Ovary (tissue), 3 donors: ENCODE data around the gene NCOA3.

ENCODE experiments used
- CTCF ChIP-seq, 3 donors: fragments of 450-650 bp in 2 of 3; fragments of 200-600 bp in 1 of 3; IDR thresholded peaks; one replicate each; pipeline versions ENCODE4 v1.5.1 to v1.8.0; 2016 to 2022; ENCODE audit warnings: antibody characterized with exemption in 3 of 3, mild to moderate bottlenecking in 1 of 3
- EP300 ChIP-seq: sonication (generic); formaldehyde crosslinking; IDR thresholded peaks from one replicate; pipeline ENCODE4 v1.6.1; 2017; ENCODE audit warnings: antibody characterized with exemption
- POLR2A ChIP-seq: fragments of 450-650 bp; IDR thresholded peaks from one replicate; pipeline ENCODE4 v1.6.1; 2017; ENCODE audit warnings: antibody characterized with exemption, mild to moderate bottlenecking, moderate library complexity
- donor health status: DM: no; HTN: no; CAD: no.

- no peak for TF ChIP-seq EP300
- no peak for TF ChIP-seq CTCF (IDR thresholded peaks at IDR 0.05)
- no peak for TF ChIP-seq POLR2A
These were observed 181.2 kb downstream of the NCOA3 start for GRCh38 chr20:47682916-47683315.
